ENCODE measurements around the gene MCF2L.

Gene MCF2L

GRCh38 chr13:113045251-113046127 lies 76.5 kb downstream of the MCF2L start:
- no peak for ATAC-seq
- TF ChIP-seq ZC3H10 (CRISPR knock-in tag; IDR thresholded peaks at IDR 0.05) = no peak

- ATAC-seq = no peak
- TF ChIP-seq PATZ1 (CRISPR knock-in tag; IDR thresholded peaks at IDR 0.05; ENCODE audit: borderline replicate concordance) (no peak), ZNF8 (CRISPR knock-in tag; IDR thresholded peaks at IDR 0.05) (no peak), TSHZ2 (CRISPR knock-in tag; IDR thresholded peaks at IDR 0.05) (no peak), ZFP30 (CRISPR knock-in tag; IDR thresholded peaks at IDR 0.05) (no peak), ISL1 (CRISPR knock-in tag; IDR thresholded peaks at IDR 0.05) (no peak), POU6F1 (CRISPR knock-in tag; IDR thresholded peaks at IDR 0.05; ENCODE audit: borderline replicate concordance, low read depth) (no peak), BACH2 (CRISPR knock-in tag; IDR thresholded peaks at IDR 0.05; ENCODE audit: borderline replicate concordance) (no peak), CSRNP3 (CRISPR knock-in tag; IDR thresholded peaks at IDR 0.05) (no peak), CSDC2 (CRISPR knock-in tag; IDR thresholded peaks at IDR 0.05) (no peak), ESRRG (CRISPR knock-in tag; IDR thresholded peaks at IDR 0.05) (no peak), PPARA (CRISPR knock-in tag; IDR thresholded peaks at IDR 0.05; ENCODE audit: borderline replicate concordance) (no peak), ZFP3 (CRISPR knock-in tag; IDR thresholded peaks at IDR 0.05) (no peak), TCF4 (CRISPR knock-in tag; IDR thresholded peaks at IDR 0.05; ENCODE audit: borderline replicate concordance) (no peak), ARNTL (CRISPR knock-in tag; IDR thresholded peaks at IDR 0.05; ENCODE audit: borderline replicate concordance, low read depth) (no peak), ZNF70 (CRISPR knock-in tag; IDR thresholded peaks at IDR 0.05) (no peak), OSR1 (CRISPR knock-in tag; IDR thresholded peaks at IDR 0.05) (no peak), RARB (CRISPR knock-in tag; IDR thresholded peaks at IDR 0.05) (no peak), CREB5 (CRISPR knock-in tag; IDR thresholded peaks at IDR 0.05; ENCODE audit: low read depth) (no peak), GLIS3 (CRISPR knock-in tag; IDR thresholded peaks at IDR 0.05) (no peak)
These were observed 77.3 kb downstream of the MCF2L start for GRCh38 chr13:113046128-113046882.

- no peak for ATAC-seq
- TF ChIP-seq PATZ1 (CRISPR knock-in tag; IDR thresholded peaks at IDR 0.05; ENCODE audit: borderline replicate concordance) = no peak
- TF ChIP-seq GLIS3 (CRISPR knock-in tag; IDR thresholded peaks at IDR 0.05) = no peak
- no peak for TF ChIP-seq ZC3H10 (CRISPR knock-in tag; IDR thresholded peaks at IDR 0.05)
- no peak for TF ChIP-seq ARNTL (CRISPR knock-in tag; IDR thresholded peaks at IDR 0.05; ENCODE audit: borderline replicate concordance, low read depth)
- no peak for TF ChIP-seq RARB (CRISPR knock-in tag; IDR thresholded peaks at IDR 0.05)
- no peak for TF ChIP-seq ZNF70 (CRISPR knock-in tag; IDR thresholded peaks at IDR 0.05)
- no peak for TF ChIP-seq PPARA (CRISPR knock-in tag; IDR thresholded peaks at IDR 0.05; ENCODE audit: borderline replicate concordance)
- TF ChIP-seq ESRRG (CRISPR knock-in tag; IDR thresholded peaks at IDR 0.05) = no peak
- TF ChIP-seq ZNF565 (CRISPR knock-in tag; conservative IDR thresholded peaks at IDR 0.05; ENCODE audit: low read depth) = no peak
- no peak for TF ChIP-seq TSHZ2 (CRISPR knock-in tag; IDR thresholded peaks at IDR 0.05)
- TF ChIP-seq TOX (CRISPR knock-in tag; IDR thresholded peaks at IDR 0.05; ENCODE audit: borderline replicate concordance) = no peak
These were observed 77.8 kb downstream of the MCF2L start for GRCh38 chr13:113046883-113047244.
